Stimulated activated CD4-positive, alpha-beta T cell treated with anti-CD3 and anti-CD28 coated beads, Interleukin-4, amount 100 ng/mL, for 48 hours (primary cell): ENCODE results near the gene PHACTR2.

Experiments used
- DNase-seq, 2 donors: peaks; one replicate each; pipeline ENCODE4 v3.0.0-alpha.2; 2020; ENCODE audit warnings: low read depth in 2 of 2

PHACTR2 gene

GRCh38 chr6:143675382-143675900 lies 2.3 kb upstream of the PHACTR2 start:
- DNase-seq: no peak

DNA sequence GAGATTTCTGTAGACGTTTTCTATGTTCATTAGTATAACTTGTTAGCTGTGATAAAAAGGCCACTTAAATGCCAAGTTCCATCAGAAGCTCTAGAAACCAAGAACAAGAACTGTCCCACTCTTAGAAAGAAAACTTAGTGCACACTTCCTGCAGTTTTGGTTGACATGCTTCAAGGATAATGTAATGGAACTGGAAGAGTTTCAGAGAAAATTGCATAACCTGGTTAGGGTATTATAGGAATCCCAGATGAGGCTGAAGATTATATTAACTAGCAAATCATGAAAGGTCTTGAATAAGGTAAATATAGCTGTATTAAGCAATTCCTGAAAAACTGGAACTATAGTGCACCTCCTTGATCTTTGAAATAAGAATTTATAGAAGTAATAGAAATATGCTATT lies 1.8 kb upstream of the PHACTR2 start:
- no peak for DNase-seq

- no peak for DNase-seq
Observed at GRCh38 chr6:143676437-143677045, 1.2 kb upstream of the PHACTR2 start.

DNA sequence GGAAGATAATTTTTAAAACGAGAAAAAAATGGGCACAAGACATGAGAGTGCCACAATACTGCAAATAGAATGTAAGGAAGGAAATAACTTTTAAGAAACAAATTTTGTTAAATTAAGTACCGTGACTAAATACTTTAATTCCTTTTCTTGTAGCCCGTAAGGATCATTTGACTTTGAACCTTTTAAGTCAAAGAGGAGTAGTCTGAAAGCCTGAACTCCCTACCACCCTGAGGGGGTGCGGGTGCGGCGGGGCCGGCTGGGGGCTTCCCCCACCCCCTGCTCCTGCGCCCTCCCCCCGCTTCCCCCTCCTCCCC lies 231 bp upstream of the PHACTR2 start:
- DNase-seq: no peak

DNA sequence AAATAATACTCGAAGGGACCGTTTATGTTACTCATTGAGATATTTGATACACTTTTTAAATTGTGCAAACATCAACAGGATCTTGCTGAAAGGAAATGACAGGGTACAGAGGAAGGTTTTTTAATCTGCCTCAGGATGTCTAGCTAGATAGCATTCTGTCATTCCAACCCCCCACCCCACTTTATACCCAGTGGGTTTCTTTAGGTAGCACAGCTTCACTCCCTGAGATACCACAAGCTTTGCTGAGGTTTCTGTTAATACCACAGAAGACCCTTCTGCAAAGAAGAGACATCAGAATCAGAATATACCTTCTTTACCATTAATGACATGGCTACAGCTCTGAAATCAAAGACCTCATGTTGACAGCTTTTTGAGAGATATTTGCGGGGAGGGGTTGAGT lies 1.3 kb downstream of the PHACTR2 start:
- DNase-seq: no peak

DNA sequence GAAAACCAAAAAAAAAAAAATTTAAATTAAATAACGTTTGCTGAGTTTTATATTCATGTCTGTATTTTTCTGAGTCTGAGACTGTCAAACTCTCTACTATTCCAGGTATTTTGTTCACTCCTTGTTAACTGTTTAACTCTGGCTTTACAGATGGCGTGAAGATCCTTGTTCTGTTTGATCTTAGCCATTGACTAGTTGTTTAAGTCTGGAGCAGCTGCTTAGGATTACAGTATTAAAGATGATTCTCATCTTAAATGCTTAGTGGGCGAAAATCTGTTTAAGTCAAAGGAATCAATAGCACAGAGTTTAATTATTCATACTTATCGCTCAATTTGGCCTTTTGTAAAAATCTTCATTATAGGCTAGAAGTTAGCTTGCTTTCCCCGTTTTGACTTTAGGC lies 2.4 kb downstream of the PHACTR2 start:
- no peak for DNase-seq

- DNase-seq: no peak
Observed at GRCh38 chr6:143682805-143683204, 5.0 kb downstream of the PHACTR2 start.

- DNase-seq: no peak
Observed at GRCh38 chr6:143684486-143684885, 6.7 kb downstream of the PHACTR2 start.

GRCh38 chr6:143685653-143686052 lies 7.9 kb downstream of the PHACTR2 start:
- DNase-seq: no peak

- no peak for DNase-seq
Observed at GRCh38 chr6:143687591-143687990, 9.8 kb downstream of the PHACTR2 start.

DNA sequence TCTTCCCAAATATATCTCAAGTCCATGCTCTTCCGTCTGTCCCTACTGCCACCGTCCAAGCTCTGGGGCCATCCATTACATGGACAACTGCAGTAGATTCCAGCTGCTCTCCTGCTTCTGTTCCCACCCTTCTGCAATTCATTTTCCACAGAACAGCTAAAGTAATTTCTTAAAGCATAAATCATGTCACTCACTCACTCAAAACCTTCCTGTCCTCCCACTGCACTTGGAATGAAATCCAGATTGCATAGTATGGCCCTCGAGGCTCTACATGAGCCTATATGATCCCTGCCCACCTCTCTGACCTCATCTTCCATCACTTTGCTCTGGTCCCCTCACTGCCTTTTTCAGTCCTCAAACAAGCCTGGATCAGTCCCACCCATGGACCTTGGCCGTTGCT lies 10.9 kb downstream of the PHACTR2 start:
- no peak for DNase-seq

DNA sequence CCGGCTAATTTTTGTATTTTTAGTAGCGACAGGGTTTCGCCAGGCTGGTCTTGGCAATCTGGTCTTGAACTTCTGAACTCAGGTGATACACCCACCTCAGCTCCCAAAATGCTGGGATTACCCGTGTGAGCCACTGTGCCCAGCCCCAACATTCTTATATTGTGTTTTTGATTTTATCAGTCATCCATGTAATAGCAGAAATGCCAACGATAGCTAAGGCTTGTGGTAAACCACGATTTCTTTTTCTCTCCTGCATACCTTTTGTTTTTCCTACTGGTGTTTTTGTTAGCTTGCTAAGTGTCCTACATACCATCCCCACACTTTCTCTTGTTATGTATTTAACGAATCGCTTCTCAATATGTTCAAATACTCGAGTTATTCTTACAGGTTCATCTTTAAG lies 12.1 kb downstream of the PHACTR2 start:
- no peak for DNase-seq

DNA sequence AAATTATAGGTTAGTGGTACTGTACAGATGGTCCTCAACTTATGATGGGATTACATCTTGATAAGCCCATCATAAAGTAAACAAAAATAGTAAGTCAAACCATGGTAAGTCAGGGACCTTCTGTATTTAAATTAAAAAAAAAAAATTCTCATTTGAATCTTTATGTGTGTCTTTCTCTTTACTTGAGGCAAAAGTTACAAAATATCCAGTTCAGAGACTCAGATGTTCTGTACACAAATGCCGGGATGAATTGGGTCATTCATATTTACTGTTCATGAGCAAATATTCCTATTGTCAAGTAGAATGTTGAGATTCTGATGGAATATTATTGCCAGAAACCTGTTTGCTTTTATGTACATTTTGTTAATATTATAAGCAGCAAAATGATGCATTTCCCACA lies 13.4 kb downstream of the PHACTR2 start:
- DNase-seq: no peak

- no peak for DNase-seq
Observed at GRCh38 chr6:143691900-143692636, 14.3 kb downstream of the PHACTR2 start.

- no peak for DNase-seq
Observed at GRCh38 chr6:143692696-143693095, 14.9 kb downstream of the PHACTR2 start.

DNA sequence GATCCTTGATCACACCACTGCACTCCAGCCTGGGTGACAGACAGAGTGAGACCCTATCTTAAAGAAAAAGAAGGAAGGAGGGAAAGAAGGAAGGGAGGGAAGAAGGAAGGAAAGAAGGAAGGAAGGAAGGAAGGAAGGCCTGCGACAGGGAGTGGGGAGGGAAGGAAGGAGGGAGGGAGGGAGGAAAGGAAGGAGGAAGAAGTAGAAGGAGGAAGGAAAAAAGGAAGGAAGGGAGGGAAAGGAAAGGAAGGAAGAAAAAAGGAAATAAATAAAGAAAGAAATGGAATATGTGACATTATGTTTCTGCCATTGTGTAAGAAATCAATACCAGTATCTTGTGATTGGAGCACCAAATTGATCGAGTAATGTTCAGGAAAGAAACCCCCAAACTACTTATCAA lies 16.2 kb downstream of the PHACTR2 start:
- no peak for DNase-seq

- DNase-seq: no peak
Observed at GRCh38 chr6:143694560-143694959, 16.8 kb downstream of the PHACTR2 start.

GRCh38 chr6:143695130-143695968 lies 17.6 kb downstream of the PHACTR2 start:
- DNase-seq: no peak

DNA sequence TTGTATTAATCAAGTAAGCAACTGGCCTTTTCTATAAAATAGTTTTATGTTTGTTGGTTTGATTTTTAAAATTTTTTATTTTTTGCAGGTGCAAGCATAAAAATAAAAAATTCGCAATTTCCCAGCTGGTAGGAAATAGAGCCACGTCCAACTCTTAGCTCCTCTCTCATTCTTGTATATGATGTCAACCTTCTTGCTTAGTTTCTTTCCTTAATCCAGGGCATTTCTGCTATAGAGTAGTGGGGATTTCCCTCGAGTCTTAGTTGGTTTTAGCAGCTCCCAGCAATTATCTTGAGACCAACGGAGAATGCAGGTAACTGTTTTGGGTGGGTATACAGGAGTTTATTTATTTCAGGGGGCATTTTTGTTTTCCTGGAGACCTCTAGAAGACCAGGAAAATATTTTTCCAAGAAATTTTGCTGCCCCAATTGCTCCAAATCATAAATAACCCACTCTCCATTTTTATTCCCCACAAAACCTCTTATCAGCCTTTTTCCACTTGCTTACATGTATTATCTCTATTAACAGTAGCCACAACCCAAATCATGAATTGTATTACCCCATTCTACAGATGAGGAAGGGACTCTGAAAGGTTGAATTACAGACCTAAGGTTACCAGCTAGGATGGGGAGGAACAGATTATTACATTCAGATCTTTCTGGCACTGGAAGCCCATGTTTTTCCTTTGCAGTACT lies 18.4 kb downstream of the PHACTR2 start:
- no peak for DNase-seq

DNA sequence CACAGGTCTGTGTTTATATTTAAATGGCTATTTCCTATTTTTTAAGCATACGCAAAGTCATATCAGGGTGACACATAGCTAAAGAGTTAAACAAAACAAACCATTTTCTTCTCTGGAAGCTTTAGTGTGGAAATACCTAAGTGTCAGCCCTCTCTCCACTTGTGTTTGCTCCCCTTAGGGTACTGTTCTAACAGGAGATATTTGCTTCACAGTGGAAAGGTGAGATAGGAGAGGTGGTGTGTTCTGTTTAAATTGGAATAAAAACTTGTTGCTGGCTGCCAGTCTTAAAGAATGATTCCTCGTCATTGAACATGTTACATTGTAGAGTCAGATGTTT lies 18.9 kb downstream of the PHACTR2 start:
- no peak for DNase-seq

DNA sequence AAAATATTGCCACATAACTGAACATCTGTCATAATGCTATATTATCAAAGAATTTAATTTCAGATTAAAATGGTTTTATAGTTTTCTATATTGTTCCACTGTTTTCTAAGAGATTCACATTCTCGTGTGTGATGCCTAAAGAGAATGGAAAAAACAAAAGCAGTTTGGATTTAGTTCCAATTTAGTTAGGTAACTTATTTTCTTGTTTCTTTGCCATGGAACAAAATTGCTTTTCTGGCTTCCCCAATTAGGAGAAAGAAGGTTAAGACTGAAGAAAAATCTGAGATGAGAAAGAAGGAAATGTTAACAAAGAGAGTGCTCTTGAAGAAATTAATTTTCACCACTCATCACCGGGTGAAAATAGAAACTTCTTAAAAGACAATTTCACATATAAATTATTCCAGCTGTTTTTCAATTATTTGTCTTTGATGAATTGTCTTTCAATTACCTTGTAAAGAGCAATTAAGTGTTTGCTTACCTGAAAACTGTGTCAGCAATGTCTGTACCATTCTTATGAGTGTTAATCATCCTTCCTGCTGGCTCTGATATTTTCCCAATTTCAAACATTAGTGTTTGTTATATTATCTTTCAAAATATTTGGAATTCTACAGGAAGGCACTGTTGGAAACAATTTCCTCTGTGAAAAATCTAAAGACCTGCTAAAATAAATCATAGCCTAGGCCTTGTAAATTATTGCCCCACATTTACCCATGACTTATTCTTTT lies 19.5 kb downstream of the PHACTR2 start:
- DNase-seq: no peak

DNA sequence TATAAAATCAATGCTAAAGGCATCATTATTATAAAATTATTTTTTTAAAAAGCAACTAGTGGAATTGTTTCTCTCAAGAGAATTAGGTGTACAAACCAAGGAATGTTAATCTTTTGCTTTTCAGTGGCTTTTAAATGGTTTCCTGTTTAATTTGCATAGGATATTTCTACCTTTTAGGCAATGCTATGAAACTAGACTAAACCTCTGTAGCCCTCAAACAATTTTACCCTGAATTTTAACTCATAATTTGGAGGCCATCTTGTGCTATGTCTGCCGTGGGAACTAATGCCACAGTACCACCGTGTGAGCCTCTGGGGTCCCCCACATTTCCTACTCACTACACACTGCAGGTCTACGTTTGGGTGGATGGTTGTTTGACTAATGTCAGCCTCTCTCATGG lies 20.6 kb downstream of the PHACTR2 start:
- DNase-seq: no peak
